H1 (cell line): ENCODE data around the gene CABLES2. TPM values are rescaled to one million over a fixed set of nuclear protein-coding genes. Genes with fewer than 3 reads are reported as not detected.

Source experiments
- CTCF ChIA-PET: fragments of 300-600 bp; sonication (Branson Sonifier 250); formaldehyde crosslinking; loops from one replicate; lab custom pipeline; 2021; ENCODE audit not compliant: partially characterized antibody; lab: Charles Lee
- POLR2A ChIA-PET: fragments of 300-600 bp; sonication (Branson Sonifier 250); formaldehyde crosslinking; loops from one replicate; lab custom pipeline; 2021; ENCODE audit warnings: inconsistent platforms; ENCODE audit not compliant: partially characterized antibody; lab: Charles Lee
- DNase-seq, 2 experiments: peaks; one replicate each; pipeline versions ENCODE4 v3.0.0 to v3.0.0-alpha.2; 2010 to 2022; ENCODE audit warnings: low spot score in 2 of 2, low read depth in 1 of 2, mixed read lengths in 1 of 2
- FAIRE-seq: peaks from 2 replicates; lab custom pipeline; 2011; peaks lifted over from hg19 to GRCh38; lab: Jason Lieb, UNC
- H2AFZ ChIP-seq: 2 replicates; pipeline ENCODE4 v1.8.1; 2012; ENCODE audit warnings: low read length, inconsistent platforms
- H2AK5ac ChIP-seq: 2 replicates; pipeline ENCODE4 v1.6.1; 2013; ENCODE audit warnings: low read depth, low read length
- H2BK120ac ChIP-seq: replicated peaks from 2 replicates; pipeline ENCODE3; 2013; ENCODE audit warnings: low read depth, low read length, inconsistent platforms
- H2BK12ac ChIP-seq: 2 replicates; pipeline ENCODE4 v1.6.1; 2013; ENCODE audit warnings: low read depth, low read length
- H2BK15ac ChIP-seq: 2 replicates; pipeline ENCODE4 v1.6.1; 2013; ENCODE audit warnings: low read length
- H2BK20ac ChIP-seq: 2 replicates; pipeline ENCODE4 v1.6.1; 2013; ENCODE audit warnings: low read length
- H2BK5ac ChIP-seq: 2 replicates; pipeline ENCODE4 v1.6.1; 2013; ENCODE audit warnings: low read depth, low read length
- H3K14ac ChIP-seq: 2 replicates; pipeline ENCODE4 v1.6.1; 2013; ENCODE audit warnings: inconsistent platforms; ENCODE audit not compliant: insufficient read length
- H3K18ac ChIP-seq: 2 replicates; pipeline ENCODE4 v1.6.1; 2013; ENCODE audit warnings: low read length; ENCODE audit errors: extremely low read depth
- H3K23ac ChIP-seq: 2 replicates; pipeline ENCODE4 v1.6.1; 2013; ENCODE audit warnings: inconsistent platforms; ENCODE audit not compliant: insufficient read length
- H3K23me2 ChIP-seq: 2 replicates; pipeline ENCODE4 v1.6.1; 2013; ENCODE audit warnings: low read depth, low read length
- H3K27ac ChIP-seq: 2 replicates; pipeline ENCODE4 v1.6.1; 2011; ENCODE audit warnings: low read depth, low read length, inconsistent platforms
- H3K27me3 ChIP-seq, 4 experiments: replicated peaks in 1 of 4; 1 replicate in 1 of 4; 2 replicates in 3 of 4; pipeline versions ENCODE4 v1.6.1 to v1.8.1; 2011 to 2013; ENCODE audit warnings: low read length in 3 of 4, mild to moderate bottlenecking in 3 of 4, inconsistent platforms in 2 of 4, mixed read lengths in 2 of 4, moderate library complexity in 1 of 4; ENCODE audit not compliant: control insufficient read depth in 3 of 4, insufficient read depth in 3 of 4; ENCODE audit errors: extremely low read depth in 1 of 4
- H3K36me3 ChIP-seq, 4 experiments: 2 replicates each; pipeline versions ENCODE4 v1.6.1 to v1.8.1; 2011 to 2013; ENCODE audit warnings: mild to moderate bottlenecking in 4 of 4, low read length in 3 of 4, moderate library complexity in 2 of 4, control low read depth in 1 of 4, inconsistent platforms in 1 of 4; ENCODE audit not compliant: insufficient read depth in 4 of 4, control insufficient read depth in 2 of 4
- H3K4ac ChIP-seq: replicated peaks from 2 replicates; pipeline ENCODE3; 2013; ENCODE audit warnings: low read length, low read depth, mixed read lengths, inconsistent platforms; ENCODE audit not compliant: insufficient read length
- H3K4me1 ChIP-seq, 4 experiments: replicated peaks in 1 of 4; 1 replicate in 1 of 4; 2 replicates in 3 of 4; pipeline versions ENCODE4 v1.6.1 to v1.8.1; 2011 to 2013; ENCODE audit warnings: low read length in 3 of 4, inconsistent platforms in 2 of 4, mixed read lengths in 1 of 4; ENCODE audit not compliant: insufficient read depth in 4 of 4, control insufficient read depth in 3 of 4
- H3K4me2 ChIP-seq, 2 experiments: 2 replicates each; pipeline versions ENCODE4 v1.6.1 to v1.8.1; 2011 to 2013; ENCODE audit warnings: low read depth in 2 of 2, low read length in 2 of 2, control low read depth in 1 of 2, inconsistent platforms in 1 of 2, mild to moderate bottlenecking in 1 of 2; ENCODE audit not compliant: insufficient read depth in 1 of 2
- H3K4me3 ChIP-seq, 4 experiments: fragments of 200-600, 300-600 bp in 1 of 4; sonication (generic), shearing (Covaris generic), sonication (Bioruptor Twin) in 1 of 4; 2 replicates each; pipeline versions ENCODE4 v1.5.1 to v1.8.1; 2011 to 2016; ENCODE audit warnings: low read length in 4 of 4, low read depth in 3 of 4, control low read depth in 2 of 4, inconsistent platforms in 2 of 4, mild to moderate bottlenecking in 2 of 4, mixed read lengths in 1 of 4, moderate library complexity in 1 of 4; ENCODE audit not compliant: insufficient read depth in 2 of 4; ENCODE audit errors: extremely low read depth in 1 of 4
- H3K56ac ChIP-seq: replicated peaks from 2 replicates; pipeline ENCODE3; 2013; ENCODE audit warnings: low read depth, mild to moderate bottlenecking, mixed read lengths, low read length, inconsistent platforms; ENCODE audit not compliant: insufficient read length
- H3K79me1 ChIP-seq: 2 replicates; pipeline ENCODE4 v1.6.1; 2013; ENCODE audit warnings: low read depth, low read length, control low read depth
- H3K79me2 ChIP-seq, 2 experiments: 2 replicates each; pipeline versions ENCODE4 v1.6.1 to v1.8.1; 2012 to 2013; ENCODE audit warnings: low read length in 2 of 2, mild to moderate bottlenecking in 2 of 2, inconsistent platforms in 1 of 2; ENCODE audit not compliant: insufficient read depth in 2 of 2, control insufficient read depth in 1 of 2
- H3K9ac ChIP-seq, 4 experiments: replicated peaks in 1 of 4; 1 replicate in 1 of 4; 2 replicates in 3 of 4; pipeline versions ENCODE4 v1.6.1 to v1.8.1; 2011 to 2013; ENCODE audit warnings: low read depth in 3 of 4, low read length in 3 of 4, control low read depth in 2 of 4, mild to moderate bottlenecking in 2 of 4, moderate library complexity in 2 of 4, inconsistent platforms in 1 of 4; ENCODE audit errors: extremely low read depth in 1 of 4
- H3K9me3 ChIP-seq, 2 experiments: 2 replicates each; pipeline versions ENCODE4 v1.6.1 to v1.8.1; 2012 to 2013; ENCODE audit warnings: mild to moderate bottlenecking in 2 of 2, moderate library complexity in 2 of 2, control low read depth in 1 of 2, inconsistent platforms in 1 of 2, low read depth in 1 of 2, low read length in 1 of 2, mixed read lengths in 1 of 2; ENCODE audit not compliant: insufficient read depth in 2 of 2
- H4K20me1 ChIP-seq, 2 experiments: replicated peaks in 1 of 2; 2 replicates each; pipeline versions ENCODE3 to v1.8.1; 2011 to 2013; ENCODE audit warnings: inconsistent platforms in 2 of 2, low read length in 2 of 2, mild to moderate bottlenecking in 1 of 2; ENCODE audit not compliant: insufficient read depth in 2 of 2, control insufficient read depth in 1 of 2
- H4K5ac ChIP-seq: 2 replicates; pipeline ENCODE4 v1.6.1; 2013; ENCODE audit warnings: low read length, low read depth, mixed read lengths, inconsistent platforms; ENCODE audit not compliant: insufficient read length
- H4K8ac ChIP-seq: 2 replicates; pipeline ENCODE4 v1.8.0; 2013; ENCODE audit warnings: mild to moderate bottlenecking, moderate library complexity, low read length, inconsistent platforms; ENCODE audit not compliant: insufficient read depth; ENCODE audit errors: extremely low read depth
- H4K91ac ChIP-seq: replicated peaks from 2 replicates; pipeline ENCODE3; 2013; ENCODE audit warnings: low read length, mixed read lengths, inconsistent platforms; ENCODE audit not compliant: insufficient read length
- EP300 ChIP-seq, 2 experiments: IDR thresholded peaks; 1 replicate in 1 of 2; 2 replicates in 1 of 2; pipeline ENCODE4 v1.6.1; 2011 to 2012; ENCODE audit warnings: low read depth in 2 of 2, low read length in 2 of 2, mild to moderate bottlenecking in 2 of 2, borderline replicate concordance in 1 of 2, inconsistent platforms in 1 of 2, moderate library complexity in 1 of 2
- EZH2 ChIP-seq: fragments of 200-600 bp; sonication (generic); IDR thresholded peaks from 2 replicates; pipeline ENCODE4 v1.7.1; 2012; ENCODE audit warnings: low read depth, mild to moderate bottlenecking, moderate library complexity, low read length, inconsistent platforms; ENCODE audit not compliant: severe bottlenecking
- GTF2F1 ChIP-seq: IDR thresholded peaks from 2 replicates; pipeline ENCODE4 v1.6.1; 2012; ENCODE audit warnings: low read depth, low read length, improper control_type of control experiment, borderline replicate concordance
- HDAC2 ChIP-seq, 2 experiments: fragments of 300-600 bp in 1 of 2; sonication (generic) in 1 of 2; IDR thresholded peaks; 2 replicates each; pipeline ENCODE4 v1.6.1; 2011 to 2012; ENCODE audit warnings: low read depth in 2 of 2, low read length in 2 of 2, mild to moderate bottlenecking in 2 of 2, moderate library complexity in 2 of 2, borderline replicate concordance in 1 of 2, inconsistent platforms in 1 of 2
- HDAC6 ChIP-seq: IDR thresholded peaks from one replicate; pipeline ENCODE4 v1.7.1; 2012; ENCODE audit warnings: low read depth, mild to moderate bottlenecking, inconsistent platforms, low read length, moderate library complexity
- POLR2AphosphoS5 ChIP-seq: IDR thresholded peaks from 2 replicates; pipeline ENCODE4 v1.6.1; 2011; ENCODE audit warnings: low read depth, low read length
- RXRA ChIP-seq: IDR thresholded peaks from 2 replicates; pipeline ENCODE4 v1.6.1; 2011; ENCODE audit warnings: low read depth, mild to moderate bottlenecking, low read length, moderate library complexity; ENCODE audit not compliant: insufficient read depth
- TEAD4 ChIP-seq: IDR thresholded peaks from 2 replicates; pipeline ENCODE4 v1.6.1; 2012; ENCODE audit warnings: low read depth, low read length, inconsistent platforms, mixed read lengths
- ZNF274 ChIP-seq: IDR thresholded peaks from 2 replicates; pipeline ENCODE4 v1.7.0; 2012; ENCODE audit warnings: low read length, borderline replicate concordance; ENCODE audit errors: extremely low read depth
- WGBS, 2 experiments: shearing (Covaris generic) in 1 of 2; methylation state at CpG; one replicate each; pipeline versions ENCODE4 v1.1.6 to v1.1.7; 2013 to 2015; ENCODE audit warnings: low lambda C conversion rate in 2 of 2, mixed read lengths in 2 of 2, inconsistent platforms in 1 of 2, low coverage in 1 of 2, missing lambda C conversion rate in 1 of 2; ENCODE audit not compliant: insufficient replicate concordance in 2 of 2, insufficient coverage in 1 of 2, insufficient read length in 1 of 2; ENCODE audit errors: extremely low coverage in 1 of 2, missing lambda C conversion rate in 1 of 2; 5-methylcytosine and 5-hydroxymethylcytosine counted together
- polyA plus RNA-seq, 7 experiments: library from polyadenylated mRNA; depleted of rRNA in 3 of 7; stranded (reverse) in 5 of 7; unstranded in 2 of 7; fragments of >200 nt in 5 of 7; fragments of 200-250 nt in 2 of 7; gene quantifications; 1 replicate in 5 of 7; 2 replicates in 1 of 7; 4 replicates in 1 of 7; pipeline versions ENCODE4 v1.2.1 to v1.2.3, GENCODE V29; 2011 to 2013; ENCODE audit warnings: missing spikeins in 2 of 7, mixed read lengths in 2 of 7
- total RNA-seq: library from RNA; stranded (reverse); fragmentation: NEBNext Ultra II Directional; extraction: Animal tissue kit (Norgen Biotek cat#: 25700); gene quantifications from 2 replicates; pipeline ENCODE4 v1.2.1, GENCODE V29; 2021
- TF ChIP-seq, protein P1 (sequence below): IDR thresholded peaks from 2 replicates; pipeline ENCODE4 v1.6.1; 2012; ENCODE audit warnings: low read length, inconsistent platforms

Gene CABLES2
- total and polyA plus RNA-seq, 2 of the 8 experiments (the other 6 are each of a cell fraction or from before 2014, with no cell fraction given), result 8.0 to 8.8 TPM

DNA sequence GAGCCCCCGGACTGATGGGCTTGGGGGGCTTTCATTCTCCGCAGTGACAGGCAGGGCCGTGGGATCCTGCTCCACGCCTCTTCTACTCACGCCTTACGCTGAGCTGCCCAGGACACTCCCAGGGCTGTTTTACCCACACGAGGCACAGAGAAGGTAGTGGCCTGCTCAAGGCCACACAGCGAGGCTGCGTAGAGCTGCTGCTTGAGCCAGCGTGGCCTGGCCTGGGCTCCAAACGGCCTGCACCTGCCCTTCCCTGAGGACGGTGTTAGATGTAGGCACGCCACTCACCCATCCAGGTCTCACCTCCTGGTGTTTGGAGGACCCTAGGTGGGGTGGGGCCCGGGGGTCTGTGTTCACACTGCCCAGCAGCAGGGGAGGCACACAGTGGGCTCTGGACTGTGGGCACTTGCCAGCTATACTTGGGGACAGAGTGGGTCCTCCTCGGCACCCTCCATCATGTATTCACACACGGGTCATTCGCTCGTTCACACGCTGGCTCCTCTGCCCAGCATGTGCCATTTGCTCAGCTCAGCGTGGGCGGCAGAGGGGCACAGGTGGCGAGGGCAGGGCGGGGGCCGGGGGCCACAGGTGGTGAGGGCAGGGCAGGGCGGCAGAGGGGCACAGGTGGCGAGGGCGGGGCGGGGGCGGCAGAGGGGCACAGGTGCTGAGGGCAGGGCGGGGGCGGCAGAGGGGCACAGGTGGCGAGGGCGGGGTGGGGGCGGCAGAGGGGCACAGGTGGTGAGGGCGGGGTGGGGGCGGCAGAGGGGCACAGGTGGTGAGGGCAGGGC is 38.7 kb upstream of the CABLES2 start:
- no peak overlapping the region for H4K91ac ChIP-seq
- no peak overlapping the region for H2BK120ac ChIP-seq
- DNase-seq (no peak), FAIRE-seq (no peak)
- H3K9ac ChIP-seq, result no peak overlapping the region
- CTCF ChIA-PET, result interaction anchor here (0.5 to 1.7 kb wide), 7 partner anchors 18 to 295 kb away, joined by 3 to 6 read pairs (median 4); no protein-coding TSS in a partner anchor
- 92% methylated on average over 18 of the region's 36 CpGs; no CpG with 5 or more reads in 1 of the 2 experiments for WGBS, 2 experiments
- H3K27me3 ChIP-seq, result no peaks in the 10 kb centered on the region
- 0 out of 2 replicates have a peak, but pooled peaks cover 2% of the 10 kb centered on the region for H3K23me2 ChIP-seq
- H4K20me1 ChIP-seq, result no peaks in the 10 kb centered on the region
- H2AFZ ChIP-seq, result no peak overlapping the region
- H2BK15ac ChIP-seq, result no peak overlapping the region
- H4K8ac ChIP-seq, result no peak overlapping the region
- H3K18ac ChIP-seq, result no peak overlapping the region
- H3K36me3 ChIP-seq, result no peaks in the 10 kb centered on the region
- H2BK5ac ChIP-seq, result no peak overlapping the region
- H3K23ac ChIP-seq, result no peak overlapping the region
- no peaks in the 10 kb centered on the region for H3K79me2 ChIP-seq
- no peak overlapping the region for H3K4ac ChIP-seq
- no peaks in the 10 kb centered on the region for H3K9me3 ChIP-seq
- H3K4me1 ChIP-seq, result no peaks in the 10 kb centered on the region
- H3K4me2 ChIP-seq, result no peak overlapping the region
- no peaks in the 10 kb centered on the region for H3K79me1 ChIP-seq
- H3K27ac ChIP-seq, result no peak overlapping the region
- H2BK20ac ChIP-seq, result no peak overlapping the region
- POLR2A ChIA-PET, result interaction anchor here (0.9 to 1.0 kb wide), 2 partner anchors 10 to 16 kb away, joined by 3 read pairs; no protein-coding TSS in a partner anchor
- H2AK5ac ChIP-seq, result no peak overlapping the region
- no peak overlapping the region for H3K56ac ChIP-seq
- H4K5ac ChIP-seq, result no peak overlapping the region
- H2BK12ac ChIP-seq, result no peak overlapping the region
- H3K14ac ChIP-seq, result no peak overlapping the region
- H3K4me3 ChIP-seq, result no peak overlapping the region
- TF ChIP-seq HDAC2 (IDR thresholded peaks at IDR 0.05; ENCODE audit: borderline replicate concordance in 1 of 2, low read depth in 2 of 2, low read length in 2 of 2) (no peak), GTF2F1 (no peak), ZNF274 (no peak), RXRA (no peak), POLR2AphosphoS5 (no peak), EZH2 (no peak), TEAD4 (no peak), HDAC6 (no peak), EP300 (IDR thresholded peaks at IDR 0.05; ENCODE audit: borderline replicate concordance in 1 of 2, low read depth in 2 of 2, low read length in 2 of 2) (no peak)
- TF ChIP-seq, protein P1, sequence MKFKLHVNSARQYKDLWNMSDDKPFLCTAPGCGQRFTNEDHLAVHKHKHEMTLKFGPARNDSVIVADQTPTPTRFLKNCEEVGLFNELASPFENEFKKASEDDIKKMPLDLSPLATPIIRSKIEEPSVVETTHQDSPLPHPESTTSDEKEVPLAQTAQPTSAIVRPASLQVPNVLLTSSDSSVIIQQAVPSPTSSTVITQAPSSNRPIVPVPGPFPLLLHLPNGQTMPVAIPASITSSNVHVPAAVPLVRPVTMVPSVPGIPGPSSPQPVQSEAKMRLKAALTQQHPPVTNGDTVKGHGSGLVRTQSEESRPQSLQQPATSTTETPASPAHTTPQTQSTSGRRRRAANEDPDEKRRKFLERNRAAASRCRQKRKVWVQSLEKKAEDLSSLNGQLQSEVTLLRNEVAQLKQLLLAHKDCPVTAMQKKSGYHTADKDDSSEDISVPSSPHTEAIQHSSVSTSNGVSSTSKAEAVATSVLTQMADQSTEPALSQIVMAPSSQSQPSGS, result no peak
